Right atrium auricular region (tissue), 2 donors: ENCODE results near the gene IFNAR1. TPM values are rescaled to one million over a fixed set of nuclear protein-coding genes. Genes with fewer than 3 reads are reported as not detected.
"Not testable (repeated sequence)": the region's sequence is repeated elsewhere in the genome, so short reads cannot be mapped to it uniquely, and the experiment has no call there.

Experiments used
- DNase-seq: peaks from one replicate; pipeline ENCODE4 v3.0.0-alpha.2; 2019; ENCODE audit warnings: low spot score
- H3K27ac ChIP-seq, 2 donors: fragments of 200-600 bp; sonication (generic); 1 replicate in 1 of 2; 2 replicates in 1 of 2; pipeline ENCODE4 v1.5.1; 2016 to 2019
- H3K27me3 ChIP-seq, 2 donors: fragments of 200-600 bp; sonication (generic); one replicate each; pipeline versions ENCODE4 v1.5.1 to v1.6.0; 2017 to 2019
- H3K36me3 ChIP-seq: fragments of 200-600 bp; sonication (generic); one replicate; pipeline ENCODE4 v1.5.1; 2016
- H3K4me1 ChIP-seq, 2 donors: fragments of 200-600 bp; sonication (generic); one replicate each; pipeline versions ENCODE4 v1.5.1 to v1.6.0; 2017 to 2019
- H3K4me3 ChIP-seq, 2 donors: fragments of 200-600 bp; sonication (generic); 1 replicate in 1 of 2; 2 replicates in 1 of 2; pipeline ENCODE4 v1.5.1; 2017 to 2019; ENCODE audit warnings: mild to moderate bottlenecking in 1 of 2, moderate library complexity in 1 of 2
- H3K9me3 ChIP-seq, 2 donors: fragments of 200-600 bp; sonication (generic); one replicate each; pipeline ENCODE4 v1.5.1; 2019
- total RNA-seq, 2 donors: library from RNA; depleted of rRNA; stranded (reverse); fragments of >200 nt; gene quantifications; one replicate each; pipeline ENCODE4 v1.1.0, GENCODE V29; 2016
- TF ChIP-seq, protein P1 (sequence below), 2 donors: fragments of 200-600 bp; sonication (generic); IDR thresholded peaks; one replicate each; pipeline ENCODE4 v1.5.1; 2019; ENCODE audit warnings: antibody characterized with exemption in 2 of 2

Gene IFNAR1
- total RNA-seq, 2 donors from 2014 or later = 20.0 to 24.6 TPM

DNA sequence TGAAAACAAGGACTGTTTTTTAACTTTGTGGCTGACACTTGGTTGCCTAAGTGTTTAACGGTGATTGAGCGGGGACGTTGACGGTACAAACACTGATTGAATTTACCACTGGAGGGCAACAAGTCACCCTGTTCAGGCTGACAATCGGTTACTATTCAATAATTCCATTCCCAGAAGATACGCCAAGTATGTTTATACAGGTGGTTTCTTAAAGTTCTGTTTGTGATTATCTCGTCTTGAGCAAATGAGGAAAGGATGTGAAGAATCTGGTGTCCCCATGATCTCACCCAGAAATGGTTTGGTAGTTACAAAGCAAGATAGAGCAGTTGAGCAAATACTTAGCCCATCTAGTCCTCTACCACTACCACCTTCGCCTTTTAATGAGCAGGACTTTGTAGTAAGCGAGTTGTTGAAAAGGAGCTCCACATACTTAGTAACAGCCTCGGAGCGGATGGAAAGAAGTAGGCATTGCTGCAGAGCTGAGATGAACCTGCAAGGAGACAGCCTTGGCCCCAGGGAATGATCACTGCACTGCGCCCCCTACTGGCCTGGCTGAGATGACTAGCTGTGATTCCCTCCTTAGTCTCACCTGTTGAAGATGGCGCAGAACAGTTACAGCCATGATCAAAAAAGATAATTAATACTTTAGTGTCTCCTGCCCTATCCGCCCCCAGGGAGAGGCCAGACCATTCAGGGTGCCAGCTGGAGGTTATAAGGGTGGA is 36.3 kb downstream of the IFNAR1 start:
- peaks cover 6% of the 10 kb centered on the region for H3K36me3 ChIP-seq
- peaks cover 0 to 21% of the 10 kb centered on the region in 2 donors for H3K4me1 ChIP-seq
- DNase-seq = peak; percentile 82
- no peaks in the 10 kb centered on the region for H3K27me3 ChIP-seq
- no peaks in the 10 kb centered on the region for H3K9me3 ChIP-seq
- peak overlapping the region in 1 of 2 donors; percentile 35 for H3K4me3 ChIP-seq
- H3K27ac ChIP-seq = peak overlapping the region; percentile 61 to 71
- TF ChIP-seq, protein P1, sequence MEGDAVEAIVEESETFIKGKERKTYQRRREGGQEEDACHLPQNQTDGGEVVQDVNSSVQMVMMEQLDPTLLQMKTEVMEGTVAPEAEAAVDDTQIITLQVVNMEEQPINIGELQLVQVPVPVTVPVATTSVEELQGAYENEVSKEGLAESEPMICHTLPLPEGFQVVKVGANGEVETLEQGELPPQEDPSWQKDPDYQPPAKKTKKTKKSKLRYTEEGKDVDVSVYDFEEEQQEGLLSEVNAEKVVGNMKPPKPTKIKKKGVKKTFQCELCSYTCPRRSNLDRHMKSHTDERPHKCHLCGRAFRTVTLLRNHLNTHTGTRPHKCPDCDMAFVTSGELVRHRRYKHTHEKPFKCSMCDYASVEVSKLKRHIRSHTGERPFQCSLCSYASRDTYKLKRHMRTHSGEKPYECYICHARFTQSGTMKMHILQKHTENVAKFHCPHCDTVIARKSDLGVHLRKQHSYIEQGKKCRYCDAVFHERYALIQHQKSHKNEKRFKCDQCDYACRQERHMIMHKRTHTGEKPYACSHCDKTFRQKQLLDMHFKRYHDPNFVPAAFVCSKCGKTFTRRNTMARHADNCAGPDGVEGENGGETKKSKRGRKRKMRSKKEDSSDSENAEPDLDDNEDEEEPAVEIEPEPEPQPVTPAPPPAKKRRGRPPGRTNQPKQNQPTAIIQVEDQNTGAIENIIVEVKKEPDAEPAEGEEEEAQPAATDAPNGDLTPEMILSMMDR (IDR thresholded peaks at IDR 0.05) = peak; percentile 79 to 80

DNA sequence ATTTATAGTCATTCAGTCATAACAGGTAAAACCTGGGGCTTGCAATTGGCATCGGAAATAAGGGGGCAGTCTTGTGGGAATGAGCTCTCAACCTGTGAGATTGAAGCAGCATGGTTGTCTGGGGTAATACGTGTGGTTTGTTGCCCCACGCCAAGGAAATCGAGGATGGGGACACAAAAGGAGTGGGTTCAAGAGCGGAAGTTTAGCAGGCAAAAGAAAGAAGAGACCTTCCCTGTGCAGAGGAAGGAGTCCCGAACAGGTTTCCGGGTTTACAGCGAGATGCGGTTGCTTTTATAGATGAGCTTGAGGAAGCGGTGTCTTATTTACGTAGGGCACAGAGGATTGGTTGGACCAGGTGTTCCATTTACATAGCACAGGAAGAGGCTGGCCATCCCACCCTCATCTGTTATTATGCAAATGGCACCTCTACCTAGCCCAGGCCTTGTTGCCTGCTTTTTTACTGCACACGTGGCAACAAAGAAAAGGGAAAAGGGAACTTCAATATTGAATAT is 37.3 kb downstream of the IFNAR1 start:
- Histone ChIP-seq H3K27ac (peak overlapping the region; percentile 61 to 71), H3K36me3 (no peaks in the 10 kb centered on the region), H3K4me1 (peaks cover 0 to 21% of the 10 kb centered on the region in 2 donors), H3K27me3 (no peaks in the 10 kb centered on the region), H3K4me3 (peak overlapping the region in 1 of 2 donors; percentile 35), H3K9me3 (peaks cover 4% of the 10 kb centered on the region in 2 donors)
- DNase-seq = no peak
- TF ChIP-seq, protein P1 (IDR thresholded peaks at IDR 0.05) = no peak

DNA sequence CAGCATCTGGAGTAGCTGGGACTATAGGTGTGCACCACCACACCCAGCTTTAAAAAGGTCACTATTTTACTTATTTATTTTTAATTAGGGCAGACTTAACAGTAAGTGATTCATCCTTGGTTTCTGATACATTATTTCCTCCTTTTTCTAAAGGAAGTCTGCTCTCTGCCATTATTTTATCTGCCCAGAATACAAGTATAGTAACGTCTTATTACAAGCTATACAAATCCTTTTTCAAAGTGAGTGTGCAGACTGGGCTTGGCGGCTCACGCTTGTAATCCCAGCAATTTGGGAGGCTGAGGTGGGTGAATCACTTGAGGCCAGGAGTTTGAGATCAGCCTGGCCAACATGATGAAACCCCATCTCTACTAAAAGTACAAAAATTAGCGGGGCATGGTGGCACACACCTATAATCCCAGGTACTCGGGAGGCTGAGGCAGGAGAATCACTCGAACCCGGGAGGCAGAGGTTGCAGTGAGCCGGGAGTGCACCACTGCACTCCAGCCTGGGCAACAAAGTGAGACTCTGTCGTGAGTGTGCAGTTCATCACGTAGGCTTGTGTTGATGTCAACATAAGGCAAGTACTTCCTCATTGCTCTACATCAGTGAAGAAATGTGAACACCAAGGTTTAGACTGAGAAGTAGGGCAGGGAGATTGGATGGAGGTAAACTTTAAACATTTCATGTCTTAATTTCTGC is 39.3 kb downstream of the IFNAR1 start:
- not testable (repeated sequence) for H3K27ac ChIP-seq, H3K36me3 ChIP-seq, H3K4me3 ChIP-seq, DNase-seq, H3K27me3 ChIP-seq
- H3K9me3 ChIP-seq = peaks cover 5 to 18% of the 10 kb centered on the region in 2 donors
- peaks cover 0 to 21% of the 10 kb centered on the region in 2 donors for H3K4me1 ChIP-seq

DNA sequence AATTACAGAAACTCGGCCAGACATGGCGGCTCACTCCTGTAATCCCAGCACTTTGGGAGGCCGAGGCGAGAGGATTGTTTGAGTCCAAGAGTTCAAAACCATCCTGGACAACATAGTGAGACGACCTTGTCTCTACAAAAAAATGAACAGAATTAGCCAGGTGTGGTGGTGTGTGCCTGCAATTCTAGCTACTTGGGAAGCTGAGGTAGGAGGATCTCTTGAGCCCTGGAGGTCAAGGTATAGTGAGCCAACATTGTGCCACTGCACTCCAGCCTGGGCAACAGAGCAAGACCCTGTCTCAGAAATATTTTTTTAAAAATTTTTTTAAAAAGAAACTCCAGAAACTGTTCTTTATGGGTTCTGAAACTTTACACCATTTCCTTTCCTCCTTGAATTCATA is 40.1 kb downstream of the IFNAR1 start:
- H3K36me3 ChIP-seq = no peaks in the 10 kb centered on the region
- TF ChIP-seq, protein P1 (IDR thresholded peaks at IDR 0.05) = no peak
- peaks cover 5 to 18% of the 10 kb centered on the region in 2 donors for H3K9me3 ChIP-seq
- H3K27ac ChIP-seq = no peak overlapping the region
- no peaks in the 10 kb centered on the region for H3K27me3 ChIP-seq
- H3K4me1 ChIP-seq = peaks cover 0 to 20% of the 10 kb centered on the region in 2 donors
- no peak overlapping the region for H3K4me3 ChIP-seq
- DNase-seq = no peak

DNA sequence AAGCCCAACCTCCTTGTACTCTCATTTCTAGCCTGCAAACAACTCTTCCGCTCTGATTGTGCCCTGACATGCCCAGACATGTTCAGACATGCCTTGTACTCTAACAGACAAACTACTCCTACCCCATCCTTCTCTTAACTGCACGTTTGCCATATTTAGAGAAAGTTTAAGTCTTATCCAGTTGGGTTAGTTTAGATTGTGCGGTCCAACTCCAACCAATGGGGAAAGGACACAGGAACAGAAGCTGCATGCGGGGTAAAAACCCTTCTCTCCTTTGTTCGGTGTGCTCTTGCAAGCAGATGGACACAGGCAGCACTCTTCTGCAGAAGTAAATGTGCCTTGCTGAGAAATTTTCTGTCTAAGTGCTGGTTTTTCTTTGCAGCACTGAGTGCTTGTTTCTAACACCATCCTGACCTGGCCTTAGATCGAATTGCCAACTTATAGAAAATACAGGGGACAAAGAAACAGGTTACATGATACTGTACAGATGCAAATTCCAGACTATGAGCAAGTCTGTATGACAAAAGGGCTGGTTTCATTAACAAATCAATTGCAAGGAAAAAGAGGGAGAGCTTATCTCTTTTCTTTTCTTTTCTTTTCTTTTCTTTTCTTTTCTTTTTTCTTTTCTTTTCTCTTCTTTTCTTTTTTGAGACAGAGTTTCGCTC is 42.7 kb downstream of the IFNAR1 start:
- H3K36me3 ChIP-seq = no peaks in the 10 kb centered on the region

More for the DNA sequence above, 42.7 kb downstream of the IFNAR1 start:
- Histone ChIP-seq H3K27ac (no peak overlapping the region), H3K27me3 (no peaks in the 10 kb centered on the region), H3K9me3 (peaks cover 5 to 18% of the 10 kb centered on the region in 2 donors), H3K4me3 (no peak overlapping the region), H3K4me1 (no peaks in the 10 kb centered on the region)
- no peak for DNase-seq
- TF ChIP-seq, protein P1 (IDR thresholded peaks at IDR 0.05) = no peak
